Cardiac muscle cell (in vitro differentiated cells and primary cell): ENCODE data around the gene CYP27A1. TPM values are rescaled to one million over a fixed set of nuclear protein-coding genes. Genes with fewer than 3 reads are reported as not detected.
A peak's percentile ranks its signal among the peaks of the same experiment; 100 is the strongest.

ENCODE experiments used
- DNase-seq, 2 donors: peaks; one replicate each; pipeline versions ENCODE4 v3.0.0 to v3.0.0-alpha.2; 2010 to 2017; ENCODE audit warnings: low read depth in 1 of 2, low spot score in 1 of 2
- H3K27ac ChIP-seq: fragments of 200-600 bp; sonication (generic); 2 replicates; pipeline ENCODE4 v1.5.1; 2016
- H3K27me3 ChIP-seq: fragments of 200-600 bp; sonication (generic); 2 replicates; pipeline ENCODE4 v1.6.0; 2016; ENCODE audit warnings: control low read depth
- H3K36me3 ChIP-seq: fragments of 200-600 bp; sonication (generic); 2 replicates; pipeline ENCODE4 v1.5.1; 2016; ENCODE audit warnings: control low read depth
- H3K4me1 ChIP-seq: fragments of 200-600 bp; sonication (generic); 2 replicates; pipeline ENCODE4 v1.8.1; 2017; ENCODE audit warnings: low read depth, mild to moderate bottlenecking, mixed run types
- H3K4me3 ChIP-seq: fragments of 200-600 bp; sonication (generic); 2 replicates; pipeline ENCODE4 v1.5.1; 2016; ENCODE audit warnings: mild to moderate bottlenecking
- H3K9me3 ChIP-seq: fragments of 200-600 bp; sonication (generic); 2 replicates; pipeline ENCODE4 v1.5.1; 2017; ENCODE audit warnings: low read depth, mild to moderate bottlenecking, control low read depth
- CTCF ChIP-seq: IDR thresholded peaks from 2 replicates; pipeline ENCODE4 v1.5.1; 2012; ENCODE audit warnings: low read depth, mild to moderate bottlenecking, low read length
- polyA plus RNA-seq: library from polyadenylated mRNA; unstranded; fragments of >200 nt; fragmentation: Nextera tagmentation; extraction: Ambion mirVana; gene quantifications from 2 replicates; pipeline ENCODE4 v1.2.1, GENCODE V29; 2016
- total RNA-seq: library from RNA; depleted of rRNA; stranded (reverse); fragments of >200 nt; gene quantifications from 2 replicates; pipeline ENCODE4 v1.2.3, GENCODE V29; 2016

The CYP27A1 gene
- total and polyA plus RNA-seq, 2 experiments from 2014 or later: 70.6 to 106 TPM

DNA sequence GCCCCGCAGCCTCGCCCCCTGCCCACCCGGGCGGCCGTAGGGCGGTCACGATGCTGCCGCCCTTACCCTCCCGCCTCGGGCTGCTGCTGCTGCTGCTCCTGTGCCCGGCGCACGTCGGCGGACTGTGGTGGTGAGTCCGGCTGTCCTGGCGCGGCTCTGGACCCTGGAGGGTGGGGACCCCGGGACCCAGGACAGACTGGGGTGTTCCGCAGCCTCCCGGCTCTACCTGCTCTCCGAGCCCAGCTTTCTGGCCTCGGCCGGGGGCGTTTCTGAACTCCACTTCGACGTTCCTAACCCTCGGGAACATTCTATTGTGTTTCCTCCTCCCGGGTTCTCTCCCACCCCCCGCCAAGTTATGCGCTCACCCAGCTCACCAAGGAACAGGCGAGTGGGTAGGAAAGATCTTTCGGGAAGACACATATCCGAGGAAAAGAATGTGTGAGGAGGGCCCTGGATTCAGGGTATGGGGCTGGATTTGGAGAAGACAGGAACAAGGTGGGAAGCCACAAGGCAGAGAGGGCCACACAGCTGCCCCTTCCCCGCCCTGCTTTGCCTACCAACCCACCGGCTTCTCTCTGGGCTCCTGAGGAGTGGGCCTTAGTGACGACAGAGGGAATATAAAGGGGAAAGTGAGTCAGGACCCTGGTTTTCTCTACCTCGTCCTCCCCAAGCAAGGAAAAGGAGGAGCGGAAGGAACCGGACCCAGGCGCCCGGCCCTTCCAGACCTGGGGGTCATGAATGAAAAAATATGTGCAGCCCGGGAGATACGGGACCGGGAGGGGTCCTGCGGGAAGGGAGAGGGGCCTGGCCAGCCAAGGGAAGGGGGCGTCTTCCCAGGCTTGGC lies 78.3 kb downstream of the CYP27A1 start:
- H3K4me1 ChIP-seq: peaks cover 7% of the 10 kb centered on the region
- TF ChIP-seq CTCF: no peak
- H3K9me3 ChIP-seq: no peaks in the 10 kb centered on the region
- H3K36me3 ChIP-seq: no peaks in the 10 kb centered on the region
- H3K27ac ChIP-seq: no peak overlapping the region
- H3K4me3 ChIP-seq: peak overlapping the region; percentile 31
- peaks cover 98% of the 10 kb centered on the region for H3K27me3 ChIP-seq
- no peak for DNase-seq

GRCh38 chr2:218860950-218861381 lies 79.0 kb downstream of the CYP27A1 start:
- H3K4me3 ChIP-seq: no peak overlapping the region
- no peaks in the 10 kb centered on the region for H3K36me3 ChIP-seq
- H3K4me1 ChIP-seq: peaks cover 7% of the 10 kb centered on the region
- H3K27ac ChIP-seq: no peak overlapping the region
- TF ChIP-seq CTCF: no peak
- H3K27me3 ChIP-seq: peaks cover 98% of the 10 kb centered on the region
- no peaks in the 10 kb centered on the region for H3K9me3 ChIP-seq
- peak; percentile 85 to 93 for DNase-seq

DNA sequence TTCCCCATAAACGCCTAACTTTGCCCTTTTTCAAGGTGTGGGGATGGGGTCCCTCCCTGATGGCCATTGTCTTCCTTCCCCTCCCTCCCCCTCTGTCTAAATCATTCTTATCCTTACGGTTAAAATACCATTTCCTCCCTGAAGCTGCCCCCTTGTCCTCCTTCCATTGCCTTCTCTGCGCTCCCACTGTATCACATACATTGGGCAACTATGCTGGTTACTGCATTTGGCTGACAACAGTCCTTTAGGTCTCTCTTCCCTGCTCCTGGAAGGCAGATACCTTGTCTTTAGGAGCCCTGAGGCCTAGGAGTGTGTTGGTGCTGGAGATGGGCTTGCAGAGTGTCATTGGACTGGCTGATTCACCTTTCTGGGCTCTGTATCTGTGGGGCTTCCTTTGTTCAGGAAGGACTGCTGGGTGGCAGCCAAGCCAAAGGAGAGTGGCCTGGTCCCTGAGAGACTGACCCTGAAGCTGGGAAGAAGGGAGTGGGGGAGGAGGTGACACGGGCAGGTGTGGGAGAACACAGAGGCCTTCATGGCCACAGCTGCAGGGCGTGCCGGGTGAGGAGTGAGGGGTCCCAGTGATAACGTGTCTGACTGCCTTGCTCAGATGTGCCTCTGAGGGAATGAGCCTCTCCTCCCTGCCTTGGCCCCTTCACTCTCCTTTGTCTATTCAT lies 79.8 kb downstream of the CYP27A1 start:
- Histone ChIP-seq H3K4me3 (no peak overlapping the region), H3K36me3 (no peaks in the 10 kb centered on the region), H3K27me3 (peaks cover 98% of the 10 kb centered on the region), H3K4me1 (peaks cover 7% of the 10 kb centered on the region), H3K27ac (no peak overlapping the region), H3K9me3 (no peaks in the 10 kb centered on the region)
- TF ChIP-seq CTCF: no peak
- no peak for DNase-seq

- H3K9me3 ChIP-seq: no peaks in the 10 kb centered on the region
- no peaks in the 10 kb centered on the region for H3K36me3 ChIP-seq
- H3K4me1 ChIP-seq: peaks cover 7% of the 10 kb centered on the region
- no peak overlapping the region for H3K27ac ChIP-seq
- no peak for TF ChIP-seq CTCF
- H3K4me3 ChIP-seq: no peak overlapping the region
- H3K27me3 ChIP-seq: peaks cover 98% of the 10 kb centered on the region
- no peak for DNase-seq
These were observed 81.1 kb downstream of the CYP27A1 start for GRCh38 chr2:218863021-218863520.

Other genes starting within 250 kb of the CYP27A1 start
- gene USP37, start 213.8 kb upstream of the CYP27A1 start, total RNA-seq: 14.3 and 16.5 TPM in 2 replicates
- 4.2 and 5.8 TPM in 2 replicates for gene USP37, start 213.8 kb upstream of the CYP27A1 start, polyA plus RNA-seq
- 28.9 and 32.0 TPM in 2 replicates for gene CNOT9, start 213.3 kb upstream of the CYP27A1 start, total RNA-seq
- gene CNOT9, start 213.3 kb upstream of the CYP27A1 start, polyA plus RNA-seq: 16.6 and 26.9 TPM in 2 replicates
- gene PLCD4, start 174.2 kb upstream of the CYP27A1 start, total RNA-seq: 1.2 and 1.6 TPM in 2 replicates
- 1.7 and 3.3 TPM in 2 replicates for gene PLCD4, start 174.2 kb upstream of the CYP27A1 start, polyA plus RNA-seq
- 14.8 and 29.4 TPM in 2 replicates for gene ZNF142, start 122.5 kb upstream of the CYP27A1 start, total RNA-seq
- gene ZNF142, start 122.5 kb upstream of the CYP27A1 start, polyA plus RNA-seq: 7.6 and 13.3 TPM in 2 replicates
- 28.6 and 41.2 TPM in 2 replicates for gene BCS1L, start 122.5 kb upstream of the CYP27A1 start, total RNA-seq
- gene BCS1L, start 122.5 kb upstream of the CYP27A1 start, polyA plus RNA-seq: 63.3 and 67.0 TPM in 2 replicates
- 31.3 and 31.4 TPM in 2 replicates for gene RNF25, start 110.1 kb upstream of the CYP27A1 start, total RNA-seq
- gene RNF25, start 110.1 kb upstream of the CYP27A1 start, polyA plus RNA-seq: 41.1 and 46.9 TPM in 2 replicates
- 35.7 and 56.2 TPM in 2 replicates for gene STK36, start 110.1 kb upstream of the CYP27A1 start, total RNA-seq
- 53.6 and 63.5 TPM in 2 replicates for gene STK36, start 110.1 kb upstream of the CYP27A1 start, polyA plus RNA-seq
- gene TTLL4, start 71.3 kb upstream of the CYP27A1 start, total RNA-seq: 21.0 and 36.0 TPM in 2 replicates
- gene TTLL4, start 71.3 kb upstream of the CYP27A1 start, polyA plus RNA-seq: 27.9 and 37.0 TPM in 2 replicates
- not detected in 2 replicates for gene PRKAG3, start 49.7 kb downstream of the CYP27A1 start, total RNA-seq
- 0.12 and 0.17 TPM in 2 replicates for gene PRKAG3, start 49.7 kb downstream of the CYP27A1 start, polyA plus RNA-seq
- not detected in 2 replicates for gene WNT6, start 77.7 kb downstream of the CYP27A1 start, total RNA-seq
- 0.49 TPM in 1 of 2 replicates, not detected in the other for gene WNT6, start 77.7 kb downstream of the CYP27A1 start, polyA plus RNA-seq
- not detected in 2 replicates for gene WNT10A, start 98.7 kb downstream of the CYP27A1 start, total RNA-seq
- gene WNT10A, start 98.7 kb downstream of the CYP27A1 start, polyA plus RNA-seq: not detected in 2 replicates
- gene CDK5R2, start 177.5 kb downstream of the CYP27A1 start, total RNA-seq: 0.06 TPM in 1 of 2 replicates, not detected in the other
- gene CDK5R2, start 177.5 kb downstream of the CYP27A1 start, polyA plus RNA-seq: 0.22 and 0.24 TPM in 2 replicates
- gene FEV, start 203.0 kb downstream of the CYP27A1 start, total RNA-seq: not detected in 2 replicates
- not detected in 2 replicates for gene FEV, start 203.0 kb downstream of the CYP27A1 start, polyA plus RNA-seq
- gene CRYBA2, start 211.3 kb downstream of the CYP27A1 start, total RNA-seq: not detected in 2 replicates
- gene CRYBA2, start 211.3 kb downstream of the CYP27A1 start, polyA plus RNA-seq: not detected in 2 replicates